Jurkat, Clone E6-1 (cell line): ENCODE results near the gene EXT2.

Experiments
- DNase-seq: peaks from one replicate; pipeline ENCODE4 v3.0.0-alpha.2; 2011; ENCODE audit warnings: low read depth, low spot score
- H3K4me3 ChIP-seq: 2 replicates; pipeline ENCODE4 v1.5.1; 2011; ENCODE audit warnings: mild to moderate bottlenecking, low read length, control low read depth, moderate library complexity

Gene EXT2

DNA sequence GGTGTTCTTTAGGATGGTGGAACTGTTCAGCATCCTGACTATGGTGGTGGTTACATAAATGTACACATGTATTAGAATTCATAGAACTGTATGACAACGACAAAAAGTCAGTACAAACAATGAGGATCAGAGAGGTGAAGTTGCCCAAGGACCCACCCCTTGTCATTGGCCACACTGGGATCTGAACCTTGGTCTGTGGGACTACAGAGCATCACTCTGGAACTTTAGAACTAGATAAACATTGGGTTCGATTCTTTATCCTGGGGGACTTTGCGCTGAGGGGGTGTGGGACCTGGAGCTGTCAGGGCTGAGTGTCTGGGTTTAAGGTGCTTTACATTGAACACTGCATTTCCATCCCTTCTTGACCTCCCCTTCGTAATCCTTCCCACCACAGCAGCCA, 12.8 kb upstream of the EXT2 start:
- no peak overlapping the region for H3K4me3 ChIP-seq
- DNase-seq, result no peak

DNA sequence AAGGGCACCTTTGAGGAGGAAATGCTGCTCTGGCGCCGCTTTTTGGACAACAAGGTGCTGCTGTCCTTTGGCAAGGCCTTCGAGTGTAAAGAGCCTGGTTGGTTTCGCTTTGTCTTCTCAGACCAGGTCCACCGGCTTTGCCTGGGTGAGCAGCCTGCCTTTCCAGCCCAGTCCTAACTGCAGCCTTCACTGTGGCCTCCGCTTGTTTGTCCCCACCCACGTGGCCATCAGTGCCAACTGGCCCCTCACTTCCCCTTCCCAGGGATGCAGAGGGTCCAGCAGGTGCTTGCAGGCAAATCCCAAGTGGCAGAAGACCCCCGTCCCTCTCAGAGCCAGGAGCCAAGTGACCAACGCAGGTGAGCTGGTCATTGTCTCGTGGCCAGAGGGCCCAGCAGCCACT, 12.0 kb upstream of the EXT2 start:
- no peak overlapping the region for H3K4me3 ChIP-seq
- DNase-seq, result no peak

DNA sequence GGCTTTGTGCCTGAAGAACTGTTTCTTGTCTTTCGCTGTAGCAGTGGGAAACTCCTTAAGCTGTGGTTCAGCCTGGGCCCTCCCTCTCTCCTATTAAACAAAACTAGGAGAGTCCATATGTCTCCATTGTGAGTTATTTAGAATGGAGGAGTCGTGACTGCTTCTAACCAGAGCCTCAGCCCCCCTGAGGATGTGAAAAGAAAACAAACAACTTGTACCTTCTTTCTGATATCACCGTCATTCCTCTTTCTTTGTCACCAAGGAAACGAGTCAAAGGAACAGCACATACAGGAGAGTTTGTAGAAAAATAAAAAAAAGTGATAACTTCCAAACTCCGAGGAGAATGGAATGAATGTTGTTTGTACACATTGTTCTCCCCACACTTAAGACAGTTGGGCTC, 11.6 kb upstream of the EXT2 start:
- DNase-seq, result no peak
- H3K4me3 ChIP-seq, result no peak overlapping the region

DNA sequence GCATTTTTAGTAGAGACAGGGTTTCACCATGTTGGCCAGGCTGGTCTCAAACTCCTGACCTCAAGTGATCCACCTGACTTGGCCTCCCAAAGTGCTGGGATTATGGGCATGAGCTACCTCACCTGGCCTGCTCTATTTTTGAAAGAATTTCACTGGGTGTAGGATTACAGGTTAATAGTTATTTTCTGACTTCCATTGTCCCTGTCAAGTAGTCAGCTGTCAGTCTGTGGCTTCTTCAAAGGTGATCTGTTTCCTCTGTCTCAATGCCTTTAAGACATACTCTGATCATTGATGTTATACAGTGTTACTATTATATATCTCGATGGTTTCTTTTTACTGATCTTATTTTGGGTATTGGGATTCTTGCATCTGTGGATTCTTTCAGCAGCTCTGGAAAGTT, 10.1 kb upstream of the EXT2 start:
- H3K4me3 ChIP-seq, result no peak overlapping the region
- DNase-seq, result no peak

DNA sequence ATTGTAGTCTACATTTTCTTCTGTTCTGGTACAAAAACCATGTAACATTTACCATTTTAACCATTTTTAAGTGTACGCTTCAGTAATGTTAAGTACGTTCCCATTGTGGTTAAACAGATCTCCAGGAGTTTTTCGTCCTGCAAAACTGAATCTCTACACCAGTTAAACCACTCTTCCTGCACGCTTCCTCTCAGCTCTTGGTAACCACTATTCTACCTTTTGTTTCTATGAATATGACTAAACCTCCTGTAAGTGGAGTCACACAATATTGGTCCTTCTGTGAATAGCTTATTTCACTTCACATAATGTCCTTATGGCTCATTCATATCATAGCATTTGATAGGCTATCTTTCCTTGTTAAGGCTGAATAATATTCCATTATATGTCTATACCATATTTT, 7.1 kb upstream of the EXT2 start:
- peak; percentile 65 for DNase-seq
- H3K4me3 ChIP-seq, result no peak overlapping the region

DNA sequence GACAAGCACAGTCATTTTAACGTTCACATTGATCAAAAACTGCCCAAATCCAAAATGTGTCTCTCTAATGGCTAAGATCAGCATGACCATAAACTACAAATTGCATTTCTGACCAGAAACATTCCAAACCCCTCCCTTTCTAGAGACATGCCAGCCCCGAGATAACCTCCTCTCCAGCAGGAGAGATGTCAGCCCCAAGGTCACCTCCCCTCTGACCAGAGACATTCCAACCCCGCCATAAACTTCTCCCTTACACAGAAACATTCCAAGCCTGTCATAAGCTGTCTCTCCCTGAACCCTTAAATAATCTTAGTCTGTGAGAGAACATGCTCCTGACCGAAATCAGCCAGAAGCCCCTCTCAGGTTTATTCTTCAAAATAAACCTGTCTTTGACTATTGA, 6.6 kb upstream of the EXT2 start:
- no peak overlapping the region for H3K4me3 ChIP-seq
- DNase-seq, result no peak

DNA sequence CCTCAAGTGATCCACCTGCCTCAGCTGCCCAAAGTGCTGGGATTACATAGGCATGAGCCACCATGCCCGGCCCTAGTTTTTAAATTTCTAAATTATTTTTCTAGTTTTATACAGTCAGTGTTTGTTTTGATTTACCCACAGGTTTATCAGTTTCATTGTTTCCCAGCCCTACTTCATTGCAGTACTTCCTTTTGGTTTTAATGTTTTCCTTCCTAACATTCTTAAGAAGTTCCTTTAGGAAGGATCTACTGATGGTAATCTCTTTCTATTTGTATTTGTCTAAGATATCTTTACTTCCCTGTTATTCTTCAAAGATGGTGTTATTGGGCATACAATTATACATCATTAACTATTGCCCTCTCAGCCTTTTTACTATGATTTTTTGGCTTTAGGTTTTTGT, 4.9 kb upstream of the EXT2 start:
- H3K4me3 ChIP-seq, result no peak overlapping the region
- DNase-seq, result no peak

DNA sequence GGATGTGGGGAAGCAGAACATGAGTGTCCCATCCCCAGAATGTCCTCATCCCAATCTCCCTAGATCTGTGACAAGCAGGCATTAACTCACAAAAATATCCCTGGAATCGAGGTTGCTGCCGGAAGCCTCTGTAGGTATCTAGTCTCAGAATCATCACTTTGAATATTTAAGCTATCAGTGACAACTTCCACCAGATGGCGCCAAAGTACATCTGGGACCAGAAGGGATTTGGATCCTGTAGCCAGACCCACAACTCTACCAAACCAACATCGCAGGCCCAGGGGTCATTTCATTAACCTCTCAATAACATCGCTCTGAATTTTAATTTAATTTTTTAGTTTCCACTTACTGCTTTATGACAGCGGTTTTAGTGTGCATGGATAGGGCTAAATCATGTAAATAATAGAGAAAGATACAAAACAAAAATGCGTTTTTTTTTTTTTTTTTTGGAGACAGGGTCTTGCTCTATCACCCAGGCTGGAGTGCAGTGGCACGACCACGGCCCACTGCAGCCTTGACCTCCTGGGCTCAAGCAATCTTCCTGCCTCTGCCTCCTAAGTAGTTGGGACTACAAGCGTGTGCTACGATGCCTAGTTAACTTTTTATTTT, 1.1 kb upstream of the EXT2 start:
- no peak overlapping the region for H3K4me3 ChIP-seq
- DNase-seq, result peak; percentile 80

DNA sequence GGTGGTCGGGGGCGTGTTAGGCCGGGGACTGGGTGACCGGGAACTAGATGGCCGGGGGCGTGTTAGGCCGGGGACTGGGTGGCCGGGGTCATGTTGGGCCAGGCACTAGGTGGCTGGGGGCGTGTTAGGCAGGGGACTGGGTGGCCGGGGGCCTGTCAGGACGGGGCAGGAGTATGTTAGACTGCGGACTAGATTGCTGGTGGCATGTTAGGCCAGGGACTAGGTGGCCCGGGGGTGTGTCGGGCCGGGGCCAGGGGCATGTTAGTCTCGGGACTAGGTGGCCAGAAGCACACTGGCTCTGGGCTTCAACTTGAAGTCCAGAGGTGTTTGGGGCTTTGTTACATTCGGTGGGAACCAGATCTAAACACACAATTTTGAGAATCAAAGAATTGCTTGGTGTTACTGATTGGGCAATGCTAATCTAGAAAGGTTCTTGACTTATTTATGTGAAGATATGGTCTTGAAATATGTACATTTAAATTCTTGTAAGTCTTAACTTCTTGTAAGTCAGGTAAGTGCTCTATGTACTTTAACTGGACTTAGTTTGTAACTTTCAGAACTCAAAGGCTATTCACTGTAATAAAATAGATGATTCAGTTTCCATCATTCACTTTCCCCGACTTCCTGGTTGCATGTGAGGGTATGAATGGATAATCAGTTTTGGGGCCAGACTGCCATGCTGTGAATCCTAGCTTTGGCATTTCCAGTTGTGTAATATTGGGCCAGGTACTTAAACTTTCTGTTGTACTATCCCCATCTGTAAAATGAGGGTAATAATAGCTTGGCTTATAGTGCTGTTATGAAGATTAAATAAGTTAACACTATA, 1.1 kb downstream of the EXT2 start:
- no peak for DNase-seq
- peak overlapping the region; percentile 74 for H3K4me3 ChIP-seq

DNA sequence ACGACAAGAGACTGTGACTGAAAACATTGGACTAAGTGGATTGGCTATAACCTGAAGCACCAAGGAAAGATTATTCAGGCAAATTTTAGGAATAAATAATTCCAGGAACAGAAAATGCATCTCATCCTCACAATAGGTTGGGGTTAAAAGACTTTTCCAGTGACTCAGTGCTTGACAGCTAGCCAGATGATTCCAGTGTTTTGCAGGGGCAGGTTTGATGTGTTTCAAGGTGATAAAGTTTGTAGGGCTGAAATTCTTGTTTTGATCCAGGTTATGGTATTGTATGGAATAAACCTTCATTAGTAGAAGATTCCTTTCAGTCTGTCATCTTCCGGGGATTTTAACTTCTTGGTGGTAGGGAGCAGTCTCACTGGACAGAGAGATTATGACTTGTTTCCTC, 2.3 kb downstream of the EXT2 start:
- no peak for DNase-seq
- H3K4me3 ChIP-seq, result no peak overlapping the region

DNA sequence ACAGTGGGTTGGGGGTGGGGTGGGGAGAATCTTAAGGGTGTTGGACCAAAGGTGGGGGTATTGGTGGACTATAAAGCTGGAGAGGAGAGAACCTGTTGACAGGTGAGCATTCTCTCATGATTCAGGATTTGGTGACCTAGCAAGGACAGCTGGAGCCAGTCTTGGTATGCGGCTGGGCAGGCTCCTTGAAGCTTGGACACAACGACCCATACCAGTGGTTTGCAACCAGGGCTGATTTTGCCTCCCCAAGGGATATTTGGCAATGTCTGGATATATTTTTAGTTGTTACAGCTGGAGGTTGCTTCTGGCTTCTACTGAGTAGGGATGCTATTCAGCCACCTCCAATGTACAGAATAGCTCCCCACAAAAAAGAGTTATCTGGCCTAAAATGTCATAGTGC, 5.6 kb downstream of the EXT2 start:
- no peak for DNase-seq
- H3K4me3 ChIP-seq, result no peak overlapping the region

DNA sequence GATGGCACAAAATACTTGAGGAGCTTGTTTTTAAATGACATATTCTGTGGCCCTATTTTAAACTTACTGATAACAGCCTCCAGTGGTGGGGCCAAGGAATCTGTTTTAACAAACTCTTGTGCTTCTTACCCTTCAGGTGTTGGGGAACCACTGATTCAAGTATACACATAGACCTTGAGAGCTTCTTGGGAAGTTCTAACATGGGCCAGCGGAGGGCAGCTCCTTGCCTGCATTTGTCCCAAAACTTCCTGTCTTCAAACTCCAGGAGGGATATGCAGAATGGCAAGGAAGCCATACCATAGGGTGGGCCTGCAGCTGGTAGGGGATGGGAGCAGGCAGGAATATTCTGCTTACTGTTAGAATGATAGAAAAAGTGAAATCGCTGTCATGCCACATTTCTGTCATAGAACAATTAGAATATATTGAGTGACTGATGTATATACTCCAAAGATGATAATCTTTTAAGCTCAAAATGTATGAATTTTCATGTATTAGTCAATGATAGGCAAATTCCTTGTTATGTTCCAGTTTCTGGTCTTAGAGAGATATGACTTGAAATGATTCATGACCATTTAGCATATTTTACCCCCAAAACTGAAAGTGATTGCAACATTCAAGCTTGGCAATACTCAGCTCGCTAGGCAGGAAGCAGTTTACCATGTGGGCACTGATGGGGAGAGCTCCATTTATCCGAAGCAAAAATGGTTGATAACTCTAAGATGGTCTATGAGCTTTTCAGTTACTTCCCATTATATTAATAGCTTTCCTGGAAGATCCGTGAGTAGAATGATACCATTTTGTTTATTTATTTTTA, 9.2 kb downstream of the EXT2 start:
- no peak overlapping the region for H3K4me3 ChIP-seq
- no peak for DNase-seq

DNA sequence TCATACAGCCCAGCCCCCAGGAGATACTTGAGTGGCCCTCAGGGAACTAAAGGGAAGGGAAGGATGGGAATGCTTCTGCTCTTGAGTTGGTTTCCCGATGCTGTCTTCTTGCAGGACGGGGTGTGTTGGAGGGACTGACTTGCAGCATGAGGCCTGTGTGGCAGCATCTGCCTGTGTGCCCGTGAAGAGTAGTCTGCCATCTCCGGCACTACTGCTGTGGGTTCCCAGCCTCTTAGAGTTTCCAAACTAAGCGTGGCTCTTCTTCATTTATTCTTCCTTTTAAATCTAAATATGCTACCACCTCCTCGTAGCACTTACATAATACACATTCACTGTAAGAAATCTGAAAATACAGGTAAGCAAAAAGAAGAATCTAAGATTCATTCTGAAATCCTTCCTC, 12.8 kb downstream of the EXT2 start:
- no peak for DNase-seq
- no peak overlapping the region for H3K4me3 ChIP-seq

DNA sequence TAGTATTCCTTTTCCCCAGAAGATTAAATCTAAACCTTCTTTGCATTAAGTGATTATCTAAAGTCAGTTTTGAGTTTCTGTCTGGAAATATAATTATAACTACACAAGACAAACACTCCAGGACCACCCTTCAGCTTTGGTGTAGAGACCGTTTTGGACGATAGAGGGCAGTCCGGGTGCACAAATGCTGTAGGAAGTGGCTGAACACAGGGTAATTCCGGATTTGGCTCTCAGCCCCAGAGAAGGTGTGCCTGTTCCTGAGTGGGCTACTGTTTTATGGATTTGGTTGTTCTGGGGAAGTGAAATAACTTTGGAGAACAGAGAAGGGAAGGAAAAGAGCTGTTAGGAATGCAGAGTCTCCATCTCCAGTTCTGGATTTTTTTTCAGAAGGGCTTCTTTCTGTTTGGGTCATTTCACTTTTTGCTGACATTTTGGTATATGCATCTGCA, 14.8 kb downstream of the EXT2 start:
- H3K4me3 ChIP-seq, result no peak overlapping the region
- DNase-seq, result peak; percentile 57

DNA sequence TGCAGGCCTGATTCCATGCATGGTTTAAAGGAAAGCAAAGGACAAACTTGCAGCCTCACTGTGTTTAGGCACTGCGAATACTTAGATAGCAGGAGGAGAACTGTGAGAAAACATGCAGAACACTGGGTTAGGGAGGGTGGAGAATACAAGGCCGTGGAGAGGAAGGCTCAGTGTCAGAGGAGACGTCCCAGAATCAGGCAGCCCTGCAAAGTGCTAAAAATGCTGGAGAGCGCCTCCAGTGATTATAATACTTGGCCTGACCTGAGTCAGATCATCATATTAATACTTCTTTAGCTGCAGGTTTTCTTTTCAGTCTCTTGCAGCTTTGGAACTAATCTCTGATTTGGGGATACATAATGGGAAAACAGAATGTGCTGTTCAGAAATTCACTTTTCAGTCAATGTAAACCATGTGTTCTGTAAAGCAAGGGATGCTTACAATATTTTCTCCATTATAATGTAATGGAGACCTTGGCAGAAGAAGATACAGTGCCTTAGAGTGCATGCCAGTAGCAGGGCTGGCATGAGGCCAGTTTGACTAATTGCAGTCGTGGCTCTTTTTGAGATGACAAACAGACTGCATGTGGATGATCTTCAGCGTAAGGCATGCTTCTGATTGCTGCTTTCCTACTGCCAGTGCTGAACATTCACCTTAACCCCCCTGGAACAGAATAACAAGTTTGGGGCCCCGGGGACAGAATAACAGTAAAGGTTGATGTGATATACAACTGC, 16.8 kb downstream of the EXT2 start:
- H3K4me3 ChIP-seq, result no peak overlapping the region
- no peak for DNase-seq

DNA sequence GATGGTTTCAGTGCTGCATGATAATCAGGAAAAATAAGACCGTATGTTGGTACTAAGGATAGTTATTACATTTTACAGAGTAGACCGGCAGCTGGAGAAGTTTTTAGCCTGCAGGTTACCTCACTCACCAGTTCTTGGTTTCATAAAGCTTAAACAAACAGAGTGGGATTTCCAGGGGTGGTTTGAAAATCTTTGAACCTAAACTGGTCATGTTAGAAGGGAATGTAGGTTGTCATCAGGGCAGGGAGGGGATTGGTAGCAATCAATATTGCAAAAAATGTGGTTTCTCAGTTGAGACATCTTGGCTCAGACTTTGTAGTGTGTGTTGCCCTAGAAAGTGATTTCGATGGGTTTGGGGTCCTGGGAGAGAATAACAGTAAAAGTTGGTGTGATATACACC, 17.5 kb downstream of the EXT2 start:
- DNase-seq, result no peak
- no peak overlapping the region for H3K4me3 ChIP-seq

DNA sequence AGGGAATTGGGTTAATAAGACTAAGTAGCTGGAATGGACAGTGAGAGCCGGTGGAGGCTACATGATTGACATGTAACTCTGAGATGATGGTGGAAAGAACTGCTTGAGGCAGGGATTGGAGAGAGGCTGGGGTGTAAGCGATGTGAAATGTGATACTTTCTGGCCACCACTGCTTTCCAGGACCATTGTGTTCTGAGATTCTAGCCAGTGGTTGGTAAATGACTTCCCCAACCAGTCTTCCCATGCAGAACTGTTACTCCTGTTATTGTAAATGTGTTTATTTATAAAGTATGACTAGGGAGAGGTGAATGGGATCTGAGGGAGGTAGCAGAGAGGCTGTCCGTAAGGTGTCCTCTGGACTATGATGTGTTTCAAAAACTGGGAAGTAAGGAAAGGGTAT, 18.1 kb downstream of the EXT2 start:
- no peak overlapping the region for H3K4me3 ChIP-seq
- no peak for DNase-seq

DNA sequence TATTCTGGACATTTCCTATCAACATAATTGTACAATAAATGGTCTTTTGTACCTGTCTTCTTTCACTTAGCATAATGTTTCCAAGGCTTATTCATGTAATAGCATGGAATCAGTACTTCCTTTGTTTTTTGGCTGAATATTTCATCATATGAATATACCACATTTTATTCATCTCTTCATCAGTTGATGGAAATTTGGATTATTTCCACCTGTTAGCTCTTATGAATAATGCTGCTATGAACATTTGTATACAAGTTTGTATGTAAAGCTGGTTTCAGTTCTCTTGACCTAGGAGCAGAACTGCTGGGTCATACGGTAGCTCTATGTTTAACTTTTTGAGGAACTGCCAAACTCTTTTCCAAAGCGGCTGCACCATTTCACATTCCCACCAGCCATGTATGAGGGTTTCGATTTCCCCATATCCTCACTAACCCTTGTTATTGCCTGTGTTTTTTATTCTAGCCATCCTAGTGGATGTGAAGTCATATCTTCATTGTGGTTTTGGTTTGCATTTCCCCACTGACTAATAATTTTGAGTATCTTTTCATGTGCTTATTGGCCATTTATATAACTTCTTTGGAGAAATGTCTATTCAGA, 20.9 kb downstream of the EXT2 start:
- no peak overlapping the region for H3K4me3 ChIP-seq
- no peak for DNase-seq

DNA sequence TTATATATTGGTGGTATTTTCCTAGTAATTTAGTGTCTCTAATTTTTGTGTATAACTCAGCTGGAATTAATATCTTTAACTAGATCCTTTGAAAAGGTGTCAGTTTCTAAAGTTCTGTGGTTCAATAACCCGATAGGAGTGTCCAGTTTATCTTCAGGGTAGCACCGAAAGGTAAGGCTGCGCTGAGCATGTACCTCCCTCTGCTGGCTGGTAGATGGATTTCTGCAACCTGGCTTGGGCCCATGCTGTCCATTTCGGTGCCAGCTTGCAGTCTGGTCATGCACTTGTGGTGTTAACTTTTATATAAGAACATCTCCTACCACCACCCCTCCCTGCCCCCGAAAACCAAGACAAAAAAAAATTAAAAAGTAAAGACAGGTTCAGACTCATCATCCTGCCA, 24.7 kb downstream of the EXT2 start:
- DNase-seq, result no peak
- H3K4me3 ChIP-seq, result no peak overlapping the region
